Activated naive CD8-positive, alpha-beta T cell treated with anti-CD3 and anti-CD28 coated beads, Interleukin-2, amount 10 ng/mL, durations not matched to agents 7 days and 5 days (primary cell): Measurements from ENCODE around the gene GALNT17. TPM values are rescaled to one million over a fixed set of nuclear protein-coding genes. Genes with fewer than 3 reads are reported as not detected.
"Not testable (repeated sequence)": the region's sequence is repeated elsewhere in the genome, so short reads cannot be mapped to it uniquely, and the experiment has no call there.

ENCODE experiments used
- ATAC-seq: fragments of 150-1000 bp; cut with Tn5 transposase; one replicate; pipeline ENCODE4 v1.10.0; 2021; ENCODE audit warnings: low read depth, moderate library complexity
- POLR2A ChIA-PET: fragments of 350-600 bp; sonication (Branson Sonifier 250); formaldehyde crosslinking; loops from one replicate; lab custom pipeline; 2021; ENCODE audit warnings: antibody characterized with exemption; lab: Charles Lee
- DNase-seq: peaks from one replicate; pipeline ENCODE4 v3.0.0; 2021
- H3K27ac Mint-ChIP-seq: one replicate; pipeline ENCODE4 v1.8.0; 2022; ENCODE audit warnings: mild to moderate bottlenecking, mixed read lengths
- H3K27me3 Mint-ChIP-seq: one replicate; pipeline ENCODE4 v1.8.0; 2022; ENCODE audit warnings: mild to moderate bottlenecking, moderate library complexity, mixed read lengths
- H3K36me3 Mint-ChIP-seq: one replicate; pipeline ENCODE4 v1.8.0; 2021; ENCODE audit warnings: mild to moderate bottlenecking, mixed read lengths
- H3K4me1 Mint-ChIP-seq: one replicate; pipeline ENCODE4 v1.8.0; 2021; ENCODE audit warnings: mixed read lengths
- H3K4me3 Mint-ChIP-seq: one replicate; pipeline ENCODE4 v1.8.0; 2022; ENCODE audit warnings: mild to moderate bottlenecking, moderate library complexity, mixed read lengths
- H3K9me3 Mint-ChIP-seq: one replicate; pipeline ENCODE4 v1.8.0; 2021; ENCODE audit warnings: mixed read lengths
- total RNA-seq, 2 experiments: library from RNA; stranded (reverse); gene quantifications; one replicate each; pipeline ENCODE4 v1.2.3, GENCODE V29; 2021

The GALNT17 gene
- total RNA-seq, 2 experiments from 2014 or later, result not detected

- no peak overlapping the region for H3K27ac Mint-ChIP-seq
- DNase-seq (no peak), ATAC-seq (no peak)
- POLR2A ChIA-PET, result no interaction called here
- H3K9me3 Mint-ChIP-seq, result peaks cover 10% of the 10 kb centered on the region
- no peaks in the 10 kb centered on the region for H3K4me1 Mint-ChIP-seq
- H3K36me3 Mint-ChIP-seq, result no peaks in the 10 kb centered on the region
- H3K4me3 Mint-ChIP-seq, result no peak overlapping the region
- H3K27me3 Mint-ChIP-seq, result no peaks in the 10 kb centered on the region
Measured at GRCh38 chr7:71574153-71574860, 442.4 kb downstream of the GALNT17 start.

- Mint-ChIP-seq H3K27me3 (no peaks in the 10 kb centered on the region), H3K36me3 (no peaks in the 10 kb centered on the region), H3K4me3 (no peak overlapping the region), H3K4me1 (no peaks in the 10 kb centered on the region), H3K27ac (no peak overlapping the region), H3K9me3 (peaks cover 8% of the 10 kb centered on the region)
- ATAC-seq (no peak), DNase-seq (no peak)
- POLR2A ChIA-PET, result no interaction called here
Measured at GRCh38 chr7:71580027-71580426, 448.1 kb downstream of the GALNT17 start.

- POLR2A ChIA-PET, result interaction anchor here (0.7 kb wide), 1 partner anchor 194 kb away, joined by 4 read pairs; no protein-coding TSS in a partner anchor
- DNase-seq (no peak), ATAC-seq (no peak)
- Mint-ChIP-seq H3K27ac (no peak overlapping the region), H3K27me3 (no peaks in the 10 kb centered on the region), H3K9me3 (peaks cover 7% of the 10 kb centered on the region), H3K4me3 (no peak overlapping the region), H3K36me3 (no peaks in the 10 kb centered on the region), H3K4me1 (no peaks in the 10 kb centered on the region)
Measured at GRCh38 chr7:71584256-71584655, 452.3 kb downstream of the GALNT17 start.

- H3K27me3 Mint-ChIP-seq, result no peaks in the 10 kb centered on the region
- DNase-seq (no peak), ATAC-seq (no peak)
- no peaks in the 10 kb centered on the region for H3K36me3 Mint-ChIP-seq
- POLR2A ChIA-PET, result no interaction called here
- H3K4me3 Mint-ChIP-seq, result no peak overlapping the region
- H3K27ac Mint-ChIP-seq, result no peak overlapping the region
- H3K9me3 Mint-ChIP-seq, result peaks cover 12% of the 10 kb centered on the region
- no peaks in the 10 kb centered on the region for H3K4me1 Mint-ChIP-seq
Measured at GRCh38 chr7:71591876-71592275, 459.9 kb downstream of the GALNT17 start.

GRCh38 chr7:71592388-71592787 is 460.4 kb downstream of the GALNT17 start:
- peaks cover 12% of the 10 kb centered on the region for H3K9me3 Mint-ChIP-seq
- POLR2A ChIA-PET, DNase-seq, ATAC-seq, H3K27me3 Mint-ChIP-seq, H3K4me3 Mint-ChIP-seq, H3K27ac Mint-ChIP-seq, H3K36me3 Mint-ChIP-seq, H3K4me1 Mint-ChIP-seq: not testable (repeated sequence)

- no peaks in the 10 kb centered on the region for H3K36me3 Mint-ChIP-seq
- ATAC-seq (no peak), DNase-seq (no peak)
- H3K4me3 Mint-ChIP-seq, result no peak overlapping the region
- POLR2A ChIA-PET, result no interaction called here
- peaks cover 9% of the 10 kb centered on the region for H3K9me3 Mint-ChIP-seq
- no peaks in the 10 kb centered on the region for H3K4me1 Mint-ChIP-seq
- no peak overlapping the region for H3K27ac Mint-ChIP-seq
- H3K27me3 Mint-ChIP-seq, result no peaks in the 10 kb centered on the region
Measured at GRCh38 chr7:71594736-71595135, 462.8 kb downstream of the GALNT17 start.

- no peak for ATAC-seq
- POLR2A ChIA-PET, result no interaction called here
- no peaks in the 10 kb centered on the region for H3K27me3 Mint-ChIP-seq
- H3K4me1 Mint-ChIP-seq, result no peaks in the 10 kb centered on the region
- H3K36me3 Mint-ChIP-seq, result no peaks in the 10 kb centered on the region
- no peak overlapping the region for H3K4me3 Mint-ChIP-seq
- no peak overlapping the region for H3K27ac Mint-ChIP-seq
- H3K9me3 Mint-ChIP-seq, result peaks cover 9% of the 10 kb centered on the region
- no peak for DNase-seq
Measured at GRCh38 chr7:71595176-71595575, 463.2 kb downstream of the GALNT17 start.

GRCh38 chr7:71598553-71598952 is 466.6 kb downstream of the GALNT17 start:
- H3K4me3 Mint-ChIP-seq, result no peak overlapping the region
- H3K27me3 Mint-ChIP-seq, result no peaks in the 10 kb centered on the region
- H3K4me1 Mint-ChIP-seq, result no peaks in the 10 kb centered on the region

GRCh38 chr7:71601851-71602250 is 469.9 kb downstream of the GALNT17 start:
- POLR2A ChIA-PET, result no interaction called here
- H3K4me1 Mint-ChIP-seq, result no peaks in the 10 kb centered on the region
- H3K9me3 Mint-ChIP-seq, result peaks cover 8% of the 10 kb centered on the region
- no peak overlapping the region for H3K27ac Mint-ChIP-seq
- H3K4me3 Mint-ChIP-seq, result no peak overlapping the region
- ATAC-seq, result no peak
- H3K36me3 Mint-ChIP-seq, result no peaks in the 10 kb centered on the region
- no peak for DNase-seq
- no peaks in the 10 kb centered on the region for H3K27me3 Mint-ChIP-seq

More at GRCh38 chr7:71598553-71598952, 466.6 kb downstream of the GALNT17 start:
- POLR2A ChIA-PET, result no interaction called here
- Mint-ChIP-seq H3K27ac (no peak overlapping the region), H3K9me3 (peaks cover 10% of the 10 kb centered on the region), H3K36me3 (no peaks in the 10 kb centered on the region)
- ATAC-seq (no peak), DNase-seq (no peak)

GRCh38 chr7:71604818-71605414 is 473.0 kb downstream of the GALNT17 start:
- Mint-ChIP-seq H3K4me1 (no peaks in the 10 kb centered on the region), H3K9me3 (peaks cover 15% of the 10 kb centered on the region), H3K4me3 (no peak overlapping the region), H3K27ac (no peak overlapping the region), H3K36me3 (no peaks in the 10 kb centered on the region), H3K27me3 (no peaks in the 10 kb centered on the region)
- ATAC-seq, result no peak
- no peak for DNase-seq
- POLR2A ChIA-PET, result no interaction called here

GRCh38 chr7:71611986-71612385 is 480.0 kb downstream of the GALNT17 start:
- H3K4me3 Mint-ChIP-seq, result no peak overlapping the region
- DNase-seq, result no peak
- no peaks in the 10 kb centered on the region for H3K27me3 Mint-ChIP-seq
- no peak for ATAC-seq
- H3K9me3 Mint-ChIP-seq, result peaks cover 8% of the 10 kb centered on the region
- H3K4me1 Mint-ChIP-seq, result no peaks in the 10 kb centered on the region
- no peaks in the 10 kb centered on the region for H3K36me3 Mint-ChIP-seq
- no peak overlapping the region for H3K27ac Mint-ChIP-seq
- POLR2A ChIA-PET, result no interaction called here

- no peaks in the 10 kb centered on the region for H3K27me3 Mint-ChIP-seq
- H3K36me3 Mint-ChIP-seq, result no peaks in the 10 kb centered on the region
- no peak overlapping the region for H3K4me3 Mint-ChIP-seq
- POLR2A ChIA-PET, result no interaction called here
- no peak overlapping the region for H3K27ac Mint-ChIP-seq
- peaks cover 6% of the 10 kb centered on the region for H3K9me3 Mint-ChIP-seq
- DNase-seq (no peak), ATAC-seq (no peak)
- H3K4me1 Mint-ChIP-seq, result no peaks in the 10 kb centered on the region
Measured at GRCh38 chr7:71612911-71613310, 481.0 kb downstream of the GALNT17 start.

GRCh38 chr7:71613313-71613712 is 481.4 kb downstream of the GALNT17 start:
- ATAC-seq (no peak), DNase-seq (no peak)
- Mint-ChIP-seq H3K27ac (no peak overlapping the region), H3K36me3 (no peaks in the 10 kb centered on the region), H3K27me3 (no peaks in the 10 kb centered on the region), H3K9me3 (peaks cover 6% of the 10 kb centered on the region), H3K4me3 (no peak overlapping the region), H3K4me1 (no peaks in the 10 kb centered on the region)
- POLR2A ChIA-PET, result no interaction called here

GRCh38 chr7:71615017-71615416 is 483.1 kb downstream of the GALNT17 start:
- POLR2A ChIA-PET, result no interaction called here
- Mint-ChIP-seq H3K36me3 (no peaks in the 10 kb centered on the region), H3K9me3 (peaks cover 4% of the 10 kb centered on the region), H3K4me3 (no peak overlapping the region), H3K27me3 (no peaks in the 10 kb centered on the region), H3K4me1 (no peaks in the 10 kb centered on the region), H3K27ac (no peak overlapping the region)
- ATAC-seq, result no peak
- DNase-seq, result no peak
